Measurements from ENCODE around the gene CRYBA2. TPM values are rescaled to one million over a fixed set of nuclear protein-coding genes. Genes with fewer than 3 reads are reported as not detected.

Gene CRYBA2
- total and polyA plus RNA-seq, 2 experiments from 2014 or later, result not detected

DNA sequence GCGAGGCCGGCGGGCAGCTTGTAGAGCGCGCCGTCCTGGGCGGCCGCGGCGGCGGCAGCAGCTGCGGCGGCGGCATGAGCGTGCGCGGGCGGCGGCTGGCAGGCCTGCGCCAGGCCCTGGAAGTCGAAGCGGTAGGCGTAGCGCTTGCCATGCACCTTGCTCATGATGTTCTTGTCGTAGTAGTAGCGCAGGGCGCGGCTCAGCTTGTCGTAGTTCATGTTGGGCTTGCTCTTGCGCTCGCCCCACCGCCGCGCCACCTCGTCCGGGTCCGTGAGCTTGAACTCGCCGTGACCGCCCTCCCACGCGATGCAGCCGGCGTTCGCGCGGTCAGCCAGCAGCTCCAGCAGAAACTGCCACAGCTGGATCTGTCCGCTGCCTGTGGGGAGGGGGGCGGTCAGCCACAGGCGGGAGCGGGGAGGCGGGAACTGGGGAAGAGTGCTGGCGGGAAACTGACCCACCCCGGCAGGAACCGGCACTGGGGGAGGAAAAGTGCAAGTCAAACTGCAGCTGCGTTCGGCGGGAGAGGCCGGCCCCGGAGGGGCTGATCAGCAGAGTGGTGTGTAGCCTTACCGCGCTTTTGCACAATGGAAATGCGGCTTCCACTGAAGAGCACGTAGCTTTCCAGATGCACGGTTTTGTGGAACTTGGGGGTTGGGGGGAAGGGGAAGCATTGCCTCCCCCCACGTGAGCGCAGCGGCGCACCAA lies 11.2 kb downstream of the CRYBA2 start:
- Histone ChIP-seq H3F3A (ENCODE audit: insufficient read depth) (no peaks in the 10 kb centered on the region), H2AFZ (no peak overlapping the region), H3K9ac (no peak overlapping the region), H4K20me1 (ENCODE audit: insufficient read depth) (no peaks in the 10 kb centered on the region), H3K4me2 (ENCODE audit: unreplicated experiment) (peak overlapping the region; percentile 61), H3K27me3 (replicated peaks; ENCODE audit: insufficient read depth) (peaks cover 81% of the 10 kb centered on the region), H3K79me2 (ENCODE audit: insufficient read depth) (no peaks in the 10 kb centered on the region), H3K9me2 (ENCODE audit: insufficient read depth) (no peaks in the 10 kb centered on the region), H3K27ac (no peak overlapping the region), H3K9me3 (ENCODE audit: low read depth) (no peaks in the 10 kb centered on the region), H3K36me3 (ENCODE audit: low read depth) (no peaks in the 10 kb centered on the region), H3K4me1 (ENCODE audit: insufficient read depth) (no peaks in the 10 kb centered on the region), H3K4me3 (no peak overlapping the region)
- TF ChIP-seq EZH2 (IDR thresholded peaks at IDR 0.05; ENCODE audit: insufficient read depth, poor library complexity, severe bottlenecking), result peak; percentile 67
- TF ChIP-seq EZH2phosphoT487 (IDR thresholded peaks at IDR 0.05; ENCODE audit: insufficient read depth, low read depth), result no peak
- peak; percentile 62 for DNase-seq
- WGBS, 2 experiments (ENCODE audit: low coverage in 1 of 2, low lambda C conversion rate in 2 of 2, missing lambda C conversion rate in 2 of 2), result 3% methylated on average over 48 to 54 of the region's 69 CpGs
- in situ Hi-C loops (cut with MboI), result no loop called here

GRCh38 chr2:218981390-218981880 lies 11.8 kb downstream of the CRYBA2 start:
- WGBS, 2 experiments (ENCODE audit: low coverage in 1 of 2, low lambda C conversion rate in 2 of 2, missing lambda C conversion rate in 2 of 2), result 2 to 5% methylated on average over 37 to 40 of the region's 46 CpGs
- Histone ChIP-seq H4K20me1 (ENCODE audit: insufficient read depth) (no peaks in the 10 kb centered on the region), H3K4me2 (ENCODE audit: unreplicated experiment) (no peak overlapping the region), H3K4me1 (ENCODE audit: insufficient read depth) (no peaks in the 10 kb centered on the region), H3K79me2 (ENCODE audit: insufficient read depth) (no peaks in the 10 kb centered on the region), H2AFZ (no peak overlapping the region), H3K4me3 (no peak overlapping the region), H3K27me3 (replicated peaks; ENCODE audit: insufficient read depth) (peaks cover 81% of the 10 kb centered on the region), H3K9ac (no peak overlapping the region), H3F3A (ENCODE audit: insufficient read depth) (no peaks in the 10 kb centered on the region), H3K27ac (no peak overlapping the region), H3K9me3 (ENCODE audit: low read depth) (no peaks in the 10 kb centered on the region), H3K9me2 (ENCODE audit: insufficient read depth) (no peaks in the 10 kb centered on the region), H3K36me3 (ENCODE audit: low read depth) (no peaks in the 10 kb centered on the region)
- no peak for DNase-seq
- TF ChIP-seq EZH2 (IDR thresholded peaks at IDR 0.05; ENCODE audit: insufficient read depth, poor library complexity, severe bottlenecking) (peak; percentile 99), EZH2phosphoT487 (IDR thresholded peaks at IDR 0.05; ENCODE audit: insufficient read depth, low read depth) (peak; percentile 75; the same call in 1 of the 2 replicates)
- in situ Hi-C loops (cut with MboI), result no loop called here

DNA sequence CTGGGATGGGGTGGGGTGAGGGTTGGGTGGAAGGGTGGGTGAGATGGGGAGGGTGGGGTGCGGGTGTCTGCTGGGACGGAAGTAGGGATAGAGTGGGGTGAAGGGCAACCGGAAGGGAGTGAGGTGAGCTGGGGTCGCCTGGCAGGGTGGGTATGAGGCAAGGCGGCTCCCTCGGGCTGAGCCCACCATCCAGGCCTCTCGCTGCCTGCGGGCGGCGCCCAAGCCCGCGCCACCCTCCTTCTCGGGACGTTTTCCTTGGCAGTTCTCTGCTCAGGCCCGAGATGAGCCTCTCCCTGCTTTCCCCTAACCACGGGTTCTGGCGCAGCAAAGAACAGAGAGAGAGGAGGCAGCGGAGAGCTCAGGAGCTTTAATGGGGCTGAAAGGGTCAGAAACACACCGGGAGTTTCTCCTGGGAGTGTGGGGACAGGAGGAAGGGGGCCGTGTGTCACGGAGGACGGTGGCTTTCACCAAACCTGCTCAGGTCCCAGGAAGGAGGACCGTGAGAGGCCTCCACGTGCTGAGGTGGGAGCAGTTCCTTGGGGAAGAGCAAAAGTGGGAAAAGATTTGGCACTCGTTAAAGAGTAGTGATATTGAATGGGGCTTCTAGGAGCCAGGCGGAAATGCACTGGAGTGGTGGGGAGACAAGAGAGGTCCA lies 12.4 kb downstream of the CRYBA2 start:
- no peak overlapping the region for H3K9ac ChIP-seq
- peak; percentile 33 for DNase-seq
- no peaks in the 10 kb centered on the region for H3K36me3 ChIP-seq (ENCODE audit: low read depth)
- H3K4me1 ChIP-seq (ENCODE audit: insufficient read depth), result no peaks in the 10 kb centered on the region
- 1 to 2% methylated on average over 23 to 26 of the region's 26 CpGs for WGBS, 2 experiments (ENCODE audit: low coverage in 1 of 2, low lambda C conversion rate in 2 of 2, missing lambda C conversion rate in 2 of 2)
- no peak overlapping the region for H3K4me2 ChIP-seq (ENCODE audit: unreplicated experiment)
- no peaks in the 10 kb centered on the region for H3F3A ChIP-seq (ENCODE audit: insufficient read depth)
- H2AFZ ChIP-seq, result no peak overlapping the region
- H3K4me3 ChIP-seq, result no peak overlapping the region
- no peaks in the 10 kb centered on the region for H3K9me3 ChIP-seq (ENCODE audit: low read depth)
- no peak overlapping the region for H3K27ac ChIP-seq
- in situ Hi-C loops (cut with MboI), result no loop called here
- H3K27me3 ChIP-seq (replicated peaks; ENCODE audit: insufficient read depth), result peaks cover 81% of the 10 kb centered on the region
- no peaks in the 10 kb centered on the region for H3K9me2 ChIP-seq (ENCODE audit: insufficient read depth)
- no peaks in the 10 kb centered on the region for H3K79me2 ChIP-seq (ENCODE audit: insufficient read depth)
- no peaks in the 10 kb centered on the region for H4K20me1 ChIP-seq (ENCODE audit: insufficient read depth)
- TF ChIP-seq EZH2phosphoT487 (IDR thresholded peaks at IDR 0.05; ENCODE audit: insufficient read depth, low read depth) (0 out of 2 replicates have a peak, but pooled peaks have one; percentile 90), EZH2 (IDR thresholded peaks at IDR 0.05; ENCODE audit: insufficient read depth, poor library complexity, severe bottlenecking) (no peak)

DNA sequence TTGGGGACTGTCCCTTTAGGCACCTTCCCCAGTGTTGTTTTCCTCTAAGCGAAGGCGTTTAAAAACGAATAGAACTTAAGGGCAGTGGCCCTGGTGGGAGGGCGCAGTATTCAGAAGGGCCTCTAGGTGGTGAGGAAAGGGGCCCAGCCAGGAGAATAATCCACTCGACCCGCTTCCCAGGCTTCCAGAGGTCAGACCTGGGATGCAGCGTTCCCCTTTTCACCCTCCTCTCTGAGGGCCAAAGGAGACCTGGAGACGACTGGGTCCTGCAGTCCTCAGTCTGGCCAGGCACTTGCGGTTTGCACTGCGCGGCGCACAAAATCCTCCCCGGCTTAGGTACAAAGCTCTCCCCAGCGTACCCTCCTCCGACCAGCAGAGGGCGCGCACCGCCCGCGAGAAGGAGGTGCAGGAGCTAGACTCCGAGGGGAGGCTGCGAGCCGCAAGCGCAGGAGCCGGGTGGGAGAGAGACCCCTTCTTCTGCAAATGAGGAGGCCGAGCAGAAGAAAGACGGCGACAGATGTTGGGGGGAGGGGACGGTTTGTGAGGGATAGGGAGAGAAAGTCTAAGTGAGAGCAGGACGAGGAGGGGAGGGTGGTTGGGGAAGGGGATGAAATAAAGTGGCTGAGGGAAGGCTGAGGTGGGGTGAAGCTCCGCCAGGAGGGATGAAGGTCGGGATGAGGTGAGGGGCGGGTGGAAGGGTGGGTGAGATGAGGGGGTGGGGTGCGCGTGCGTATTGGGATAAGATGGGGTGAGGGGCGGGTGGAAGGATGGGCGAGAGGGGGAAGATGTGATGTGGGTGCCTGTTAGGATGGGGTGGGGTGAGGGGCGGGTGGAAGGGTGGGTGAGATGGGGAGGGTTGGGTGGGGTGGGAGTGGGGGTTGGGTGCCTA lies 13.1 kb downstream of the CRYBA2 start:
- H3K36me3 ChIP-seq (ENCODE audit: low read depth), result no peaks in the 10 kb centered on the region
- no peaks in the 10 kb centered on the region for H3K4me1 ChIP-seq (ENCODE audit: insufficient read depth)
- H3K4me2 ChIP-seq (ENCODE audit: unreplicated experiment), result peak overlapping the region; percentile 70
- in situ Hi-C loops (cut with MboI), result no loop called here
- no peak overlapping the region for H3K27ac ChIP-seq
- H3F3A ChIP-seq (ENCODE audit: insufficient read depth), result no peaks in the 10 kb centered on the region
- no peaks in the 10 kb centered on the region for H3K9me3 ChIP-seq (ENCODE audit: low read depth)
- no peak overlapping the region for H3K9ac ChIP-seq
- peak overlapping the region; percentile 57 for H3K4me3 ChIP-seq
- peak overlapping the region; percentile 64; the same call in 1 of the 2 replicates for H2AFZ ChIP-seq
- H3K27me3 ChIP-seq (replicated peaks; ENCODE audit: insufficient read depth), result peaks cover 81% of the 10 kb centered on the region
- DNase-seq, result peak; percentile 82
- WGBS, 2 experiments (ENCODE audit: low coverage in 1 of 2, low lambda C conversion rate in 2 of 2, missing lambda C conversion rate in 2 of 2), result 1 to 3% methylated on average over 28 to 39 of the region's 39 CpGs
- H3K79me2 ChIP-seq (ENCODE audit: insufficient read depth), result no peaks in the 10 kb centered on the region
- no peaks in the 10 kb centered on the region for H4K20me1 ChIP-seq (ENCODE audit: insufficient read depth)
- TF ChIP-seq EZH2phosphoT487 (IDR thresholded peaks at IDR 0.05; ENCODE audit: insufficient read depth, low read depth) (no peak), EZH2 (IDR thresholded peaks at IDR 0.05; ENCODE audit: insufficient read depth, poor library complexity, severe bottlenecking) (no peak)
- H3K9me2 ChIP-seq (ENCODE audit: insufficient read depth), result no peaks in the 10 kb centered on the region
